ENCODE data around the gene LHX4.

Gene LHX4

GRCh38 chr1:180257486-180257885 is 27.4 kb downstream of the LHX4 start:
- no peak for DNase-seq (ENCODE audit: low read depth in 2 of 2)

- DNase-seq (ENCODE audit: low read depth in 2 of 2), result no peak
These were observed 28.2 kb downstream of the LHX4 start for GRCh38 chr1:180258290-180258689.

- no peak for DNase-seq (ENCODE audit: low read depth in 2 of 2)
These were observed 28.9 kb downstream of the LHX4 start for GRCh38 chr1:180258935-180259334.

- no peak for DNase-seq (ENCODE audit: low read depth in 2 of 2)
These were observed 29.6 kb downstream of the LHX4 start for GRCh38 chr1:180259431-180260338.

- no peak for DNase-seq (ENCODE audit: low read depth in 2 of 2)
These were observed 30.5 kb downstream of the LHX4 start for GRCh38 chr1:180260541-180260940.

- DNase-seq (ENCODE audit: low read depth in 2 of 2), result no peak
These were observed 31.0 kb downstream of the LHX4 start for GRCh38 chr1:180261030-180261429.

GRCh38 chr1:180261524-180262155 is 31.6 kb downstream of the LHX4 start:
- no peak for DNase-seq (ENCODE audit: low read depth in 2 of 2)

GRCh38 chr1:180262628-180263488 is 32.8 kb downstream of the LHX4 start:
- DNase-seq (ENCODE audit: low read depth in 2 of 2), result no peak

- no peak for DNase-seq (ENCODE audit: low read depth in 2 of 2)
These were observed 34.5 kb downstream of the LHX4 start for GRCh38 chr1:180264595-180264994.

- DNase-seq (ENCODE audit: low read depth in 2 of 2), result no peak
These were observed 35.1 kb downstream of the LHX4 start for GRCh38 chr1:180265201-180265600.

- DNase-seq (ENCODE audit: low read depth in 2 of 2), result no peak
These were observed 35.8 kb downstream of the LHX4 start for GRCh38 chr1:180265871-180266270.

GRCh38 chr1:180266275-180267210 is 36.5 kb downstream of the LHX4 start:
- DNase-seq (ENCODE audit: low read depth in 2 of 2), result no peak

GRCh38 chr1:180267211-180267561 is 37.1 kb downstream of the LHX4 start:
- DNase-seq (ENCODE audit: low read depth in 2 of 2), result no peak

GRCh38 chr1:180267761-180268555 is 37.9 kb downstream of the LHX4 start:
- no peak for DNase-seq (ENCODE audit: low read depth in 2 of 2)

- DNase-seq (ENCODE audit: low read depth in 2 of 2), result no peak
These were observed 38.6 kb downstream of the LHX4 start for GRCh38 chr1:180268556-180269075.

GRCh38 chr1:180269645-180270529 is 39.8 kb downstream of the LHX4 start:
- no peak for DNase-seq (ENCODE audit: low read depth in 2 of 2)

- no peak for DNase-seq (ENCODE audit: low read depth in 2 of 2)
These were observed 40.6 kb downstream of the LHX4 start for GRCh38 chr1:180270530-180271271.

All from stimulated activated CD4-positive, alpha-beta T cell treated with anti-CD3 and anti-CD28 coated beads, Interleukin-1b, Interleukin-23, amount 100 ng/mL, for 4 hours (primary cell).